ENCODE data around the gene PRSS53.

DNA sequence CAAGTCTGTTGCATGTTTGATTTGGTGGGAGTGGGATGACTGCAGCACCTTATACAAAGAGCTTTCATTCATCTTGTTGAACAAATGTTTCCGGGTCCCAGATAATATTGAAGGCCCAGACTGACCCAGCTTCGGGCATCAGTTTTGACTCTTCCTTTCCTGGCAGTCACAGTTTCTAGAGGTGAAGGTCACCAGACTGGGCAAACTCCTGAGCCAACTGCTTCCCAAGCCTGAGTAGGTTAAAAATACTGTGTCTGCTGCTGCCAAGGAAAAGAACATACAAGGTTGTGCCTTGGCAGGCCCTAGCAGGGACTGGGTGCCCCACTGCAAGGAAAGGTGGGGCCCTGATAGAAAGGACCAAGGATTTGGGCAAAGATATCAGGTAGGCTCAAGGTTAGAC, 24.0 kb upstream of the PRSS53 start:
- TF ChIP-seq, protein P1, sequence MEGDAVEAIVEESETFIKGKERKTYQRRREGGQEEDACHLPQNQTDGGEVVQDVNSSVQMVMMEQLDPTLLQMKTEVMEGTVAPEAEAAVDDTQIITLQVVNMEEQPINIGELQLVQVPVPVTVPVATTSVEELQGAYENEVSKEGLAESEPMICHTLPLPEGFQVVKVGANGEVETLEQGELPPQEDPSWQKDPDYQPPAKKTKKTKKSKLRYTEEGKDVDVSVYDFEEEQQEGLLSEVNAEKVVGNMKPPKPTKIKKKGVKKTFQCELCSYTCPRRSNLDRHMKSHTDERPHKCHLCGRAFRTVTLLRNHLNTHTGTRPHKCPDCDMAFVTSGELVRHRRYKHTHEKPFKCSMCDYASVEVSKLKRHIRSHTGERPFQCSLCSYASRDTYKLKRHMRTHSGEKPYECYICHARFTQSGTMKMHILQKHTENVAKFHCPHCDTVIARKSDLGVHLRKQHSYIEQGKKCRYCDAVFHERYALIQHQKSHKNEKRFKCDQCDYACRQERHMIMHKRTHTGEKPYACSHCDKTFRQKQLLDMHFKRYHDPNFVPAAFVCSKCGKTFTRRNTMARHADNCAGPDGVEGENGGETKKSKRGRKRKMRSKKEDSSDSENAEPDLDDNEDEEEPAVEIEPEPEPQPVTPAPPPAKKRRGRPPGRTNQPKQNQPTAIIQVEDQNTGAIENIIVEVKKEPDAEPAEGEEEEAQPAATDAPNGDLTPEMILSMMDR (IDR thresholded peaks at IDR 0.05) = no peak
- no peak for TF ChIP-seq POLR2AphosphoS5 (IDR thresholded peaks at IDR 0.05; ENCODE audit: low read depth, low read length)
- TF ChIP-seq, protein P2, sequence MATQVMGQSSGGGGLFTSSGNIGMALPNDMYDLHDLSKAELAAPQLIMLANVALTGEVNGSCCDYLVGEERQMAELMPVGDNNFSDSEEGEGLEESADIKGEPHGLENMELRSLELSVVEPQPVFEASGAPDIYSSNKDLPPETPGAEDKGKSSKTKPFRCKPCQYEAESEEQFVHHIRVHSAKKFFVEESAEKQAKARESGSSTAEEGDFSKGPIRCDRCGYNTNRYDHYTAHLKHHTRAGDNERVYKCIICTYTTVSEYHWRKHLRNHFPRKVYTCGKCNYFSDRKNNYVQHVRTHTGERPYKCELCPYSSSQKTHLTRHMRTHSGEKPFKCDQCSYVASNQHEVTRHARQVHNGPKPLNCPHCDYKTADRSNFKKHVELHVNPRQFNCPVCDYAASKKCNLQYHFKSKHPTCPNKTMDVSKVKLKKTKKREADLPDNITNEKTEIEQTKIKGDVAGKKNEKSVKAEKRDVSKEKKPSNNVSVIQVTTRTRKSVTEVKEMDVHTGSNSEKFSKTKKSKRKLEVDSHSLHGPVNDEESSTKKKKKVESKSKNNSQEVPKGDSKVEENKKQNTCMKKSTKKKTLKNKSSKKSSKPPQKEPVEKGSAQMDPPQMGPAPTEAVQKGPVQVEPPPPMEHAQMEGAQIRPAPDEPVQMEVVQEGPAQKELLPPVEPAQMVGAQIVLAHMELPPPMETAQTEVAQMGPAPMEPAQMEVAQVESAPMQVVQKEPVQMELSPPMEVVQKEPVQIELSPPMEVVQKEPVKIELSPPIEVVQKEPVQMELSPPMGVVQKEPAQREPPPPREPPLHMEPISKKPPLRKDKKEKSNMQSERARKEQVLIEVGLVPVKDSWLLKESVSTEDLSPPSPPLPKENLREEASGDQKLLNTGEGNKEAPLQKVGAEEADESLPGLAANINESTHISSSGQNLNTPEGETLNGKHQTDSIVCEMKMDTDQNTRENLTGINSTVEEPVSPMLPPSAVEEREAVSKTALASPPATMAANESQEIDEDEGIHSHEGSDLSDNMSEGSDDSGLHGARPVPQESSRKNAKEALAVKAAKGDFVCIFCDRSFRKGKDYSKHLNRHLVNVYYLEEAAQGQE (IDR thresholded peaks at IDR 0.05; ENCODE audit: insufficient read depth in 1 of 2, low read depth in 2 of 2, low read length in 1 of 2) = no peak
- no peak for TF ChIP-seq SIN3A (IDR thresholded peaks at IDR 0.05; ENCODE audit: borderline replicate concordance, insufficient read depth, low read depth, low read length)
